BLaER1 treated with 17β-estradiol and CSF1 and Interleukin-3, amounts not matched to agents 10 nM and 100 nM (cell line): Measurements from ENCODE around the gene NUAK2.

Experiments used
- H3K27ac ChIP-seq, 11 experiments: shearing (Covaris generic); formaldehyde crosslinking; 2 replicates each; pipeline ENCODE4 v1.8.1; 2022
- H3K27me3 ChIP-seq, 11 experiments: shearing (Covaris generic); formaldehyde crosslinking; 2 replicates each; pipeline ENCODE4 v1.8.1; 2022
- H3K36me3 ChIP-seq, 11 experiments: shearing (Covaris generic); formaldehyde crosslinking; 2 replicates each; pipeline ENCODE4 v1.8.1; 2022
- H3K4me1 ChIP-seq, 10 experiments: shearing (Covaris generic); formaldehyde crosslinking; 2 replicates each; pipeline ENCODE4 v1.8.1; 2022
- H3K4me2 ChIP-seq, 11 experiments: shearing (Covaris generic); formaldehyde crosslinking; 2 replicates each; pipeline ENCODE4 v1.8.1; 2022
- H3K4me3 ChIP-seq, 10 experiments: shearing (Covaris generic); formaldehyde crosslinking; 2 replicates each; pipeline ENCODE4 v1.8.1; 2022
- H3K9ac ChIP-seq, 11 experiments: shearing (Covaris generic); formaldehyde crosslinking; 2 replicates each; pipeline ENCODE4 v1.8.1; 2022
- H3K9me3 ChIP-seq, 11 experiments: shearing (Covaris generic); formaldehyde crosslinking; replicated peaks in 1 of 11; 2 replicates each; pipeline ENCODE4 v1.8.1; 2022
- H4K20me1 ChIP-seq, 11 experiments: shearing (Covaris generic); formaldehyde crosslinking; 2 replicates each; pipeline ENCODE4 v1.8.1; 2022
- Cebpa-rat ChIP-seq, 11 experiments: shearing (Covaris generic); IDR thresholded peaks; 2 replicates each; pipeline ENCODE4 v1.8.1; 2022

The NUAK2 gene

DNA sequence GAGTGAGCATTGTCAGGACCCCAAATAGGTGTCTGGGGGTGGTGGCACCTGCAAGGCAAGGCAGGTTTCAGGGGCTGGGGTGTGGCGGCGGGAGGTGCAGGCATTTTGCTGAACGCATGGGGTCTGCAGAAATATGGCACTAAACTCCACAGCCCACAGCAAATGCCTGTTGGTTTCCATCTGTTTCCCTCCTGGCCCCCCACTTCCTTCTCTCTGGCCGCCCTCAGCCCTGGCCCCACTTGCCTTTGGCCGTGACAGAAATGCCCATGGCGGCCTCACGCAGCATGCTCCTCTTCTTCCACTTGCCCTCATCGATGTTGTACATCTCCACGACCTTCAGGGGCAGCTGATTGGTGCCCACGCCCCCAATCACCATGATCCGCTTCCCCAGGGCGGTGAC, 21.4 kb upstream of the NUAK2 start:
- H3K4me1 ChIP-seq = peaks cover 0 to 9% (median 3%) of the 10 kb centered on the region in 10 experiments; a peak in 17 of 20 replicates
- no peaks in the 10 kb centered on the region for H3K36me3 ChIP-seq
- peaks cover 0 to 11% (median 0%) of the 10 kb centered on the region in 11 experiments; a peak in 3 of 22 replicates for H4K20me1 ChIP-seq
- no peak overlapping the region for H3K27ac ChIP-seq
- H3K27me3 ChIP-seq = peaks cover 43 to 60% (median 50%) of the 10 kb centered on the region in 11 experiments
- H3K9ac ChIP-seq = no peak overlapping the region
- H3K4me2 ChIP-seq = no peak overlapping the region
- H3K9me3 ChIP-seq = peaks cover 0 to 10% (median 3%) of the 10 kb centered on the region in 11 experiments; a peak in 7 of 22 replicates
- TF ChIP-seq Cebpa-rat (IDR thresholded peaks at IDR 0.05) = no peak
- no peak overlapping the region for H3K4me3 ChIP-seq

GRCh38 chr1:205340676-205341075, 19.1 kb upstream of the NUAK2 start:
- no peak overlapping the region for H3K4me2 ChIP-seq
- H4K20me1 ChIP-seq = peaks cover 0 to 11% (median 0%) of the 10 kb centered on the region in 11 experiments; a peak in 4 of 22 replicates
- no peak overlapping the region for H3K27ac ChIP-seq
- H3K4me1 ChIP-seq = peaks cover 0 to 7% (median 0%) of the 10 kb centered on the region in 10 experiments; a peak in 3 of 20 replicates
- H3K4me3 ChIP-seq = no peak overlapping the region
- H3K36me3 ChIP-seq = no peaks in the 10 kb centered on the region
- H3K27me3 ChIP-seq = peaks cover 38 to 45% (median 40%) of the 10 kb centered on the region in 11 experiments
- H3K9me3 ChIP-seq = peaks cover 0 to 10% (median 3%) of the 10 kb centered on the region in 11 experiments; a peak in 7 of 22 replicates
- TF ChIP-seq Cebpa-rat (IDR thresholded peaks at IDR 0.05) = no peak
- no peak overlapping the region for H3K9ac ChIP-seq

- Histone ChIP-seq H3K4me2 (no peak overlapping the region), H3K27ac (no peak overlapping the region), H3K27me3 (peaks cover 28 to 36% (median 30%) of the 10 kb centered on the region in 11 experiments), H4K20me1 (peaks cover 0 to 11% (median 0%) of the 10 kb centered on the region in 11 experiments; a peak in 4 of 22 replicates), H3K36me3 (no peaks in the 10 kb centered on the region), H3K4me1 (peaks cover 0 to 7% (median 0%) of the 10 kb centered on the region in 10 experiments; a peak in 3 of 20 replicates), H3K9ac (no peak overlapping the region), H3K9me3 (peaks cover 0 to 10% (median 3%) of the 10 kb centered on the region in 11 experiments; a peak in 7 of 22 replicates), H3K4me3 (no peak overlapping the region)
- no peak for TF ChIP-seq Cebpa-rat (IDR thresholded peaks at IDR 0.05)
These were observed 18.2 kb upstream of the NUAK2 start for GRCh38 chr1:205339717-205340116.

DNA sequence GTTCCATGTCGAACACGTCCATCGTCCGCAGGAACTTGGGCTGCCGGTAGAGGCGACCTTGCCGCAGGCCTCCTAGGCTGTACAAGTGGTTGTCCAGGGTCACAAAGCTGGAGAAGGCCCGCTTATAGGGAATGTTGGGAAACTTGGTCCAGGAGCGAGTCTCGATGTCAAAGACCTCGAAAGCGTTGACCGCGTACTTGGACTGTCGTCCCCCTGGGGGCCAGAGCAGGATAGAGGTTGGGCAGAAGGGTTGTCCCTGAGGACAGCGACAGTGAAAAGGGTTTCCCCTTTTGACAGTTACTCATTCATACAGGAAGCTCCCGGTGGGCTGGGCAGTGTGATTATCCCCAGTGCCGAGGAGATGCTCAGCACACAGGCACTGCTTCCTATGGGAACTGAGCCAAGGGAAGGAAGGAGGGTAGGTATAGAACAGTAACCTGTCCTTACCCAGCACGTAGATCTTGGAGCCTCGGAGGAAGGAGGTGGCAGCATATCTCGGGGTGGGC, 17.7 kb upstream of the NUAK2 start:
- H3K4me2 ChIP-seq = no peak overlapping the region
- H3K9me3 ChIP-seq = peaks cover 0 to 10% (median 3%) of the 10 kb centered on the region in 11 experiments; a peak in 7 of 22 replicates
- TF ChIP-seq Cebpa-rat (IDR thresholded peaks at IDR 0.05) = no peak
- peaks cover 0 to 11% (median 0%) of the 10 kb centered on the region in 11 experiments; a peak in 4 of 22 replicates for H4K20me1 ChIP-seq
- H3K27ac ChIP-seq = no peak overlapping the region
- peaks cover 0 to 7% (median 0%) of the 10 kb centered on the region in 10 experiments; a peak in 3 of 20 replicates for H3K4me1 ChIP-seq
- no peaks in the 10 kb centered on the region for H3K36me3 ChIP-seq
- no peak overlapping the region for H3K9ac ChIP-seq
- H3K27me3 ChIP-seq = peaks cover 23 to 31% (median 25%) of the 10 kb centered on the region in 11 experiments
- no peak overlapping the region for H3K4me3 ChIP-seq

DNA sequence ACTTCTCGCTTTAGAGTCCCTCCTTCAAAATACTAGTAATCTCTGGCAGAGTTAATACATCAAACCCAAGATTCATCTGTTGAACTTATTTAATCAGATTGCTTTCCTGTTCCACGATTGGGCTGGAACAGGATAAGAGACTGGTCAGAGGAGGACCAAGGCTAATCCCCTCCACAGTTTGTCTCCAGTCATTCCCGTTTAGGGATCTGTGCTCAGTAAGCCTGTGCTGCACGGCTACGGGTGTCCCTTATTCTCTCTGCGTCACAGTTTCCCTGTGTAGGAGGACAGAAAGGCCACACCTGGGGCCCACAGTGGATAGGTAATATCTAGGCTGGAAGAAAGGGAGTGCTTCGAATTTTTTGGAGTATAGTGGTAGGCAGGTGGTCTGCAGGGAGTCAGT, 16.5 kb upstream of the NUAK2 start:
- Histone ChIP-seq H4K20me1 (peaks cover 0 to 11% (median 0%) of the 10 kb centered on the region in 11 experiments; a peak in 4 of 22 replicates), H3K9me3 (peaks cover 0 to 4% (median 0%) of the 10 kb centered on the region in 11 experiments; a peak in 3 of 22 replicates), H3K27ac (no peak overlapping the region), H3K4me3 (no peak overlapping the region), H3K4me1 (peaks cover 0 to 7% (median 0%) of the 10 kb centered on the region in 10 experiments; a peak in 3 of 20 replicates), H3K4me2 (no peak overlapping the region), H3K27me3 (peaks cover 11 to 19% (median 13%) of the 10 kb centered on the region in 11 experiments), H3K36me3 (no peaks in the 10 kb centered on the region), H3K9ac (no peak overlapping the region)
- TF ChIP-seq Cebpa-rat (IDR thresholded peaks at IDR 0.05) = no peak

DNA sequence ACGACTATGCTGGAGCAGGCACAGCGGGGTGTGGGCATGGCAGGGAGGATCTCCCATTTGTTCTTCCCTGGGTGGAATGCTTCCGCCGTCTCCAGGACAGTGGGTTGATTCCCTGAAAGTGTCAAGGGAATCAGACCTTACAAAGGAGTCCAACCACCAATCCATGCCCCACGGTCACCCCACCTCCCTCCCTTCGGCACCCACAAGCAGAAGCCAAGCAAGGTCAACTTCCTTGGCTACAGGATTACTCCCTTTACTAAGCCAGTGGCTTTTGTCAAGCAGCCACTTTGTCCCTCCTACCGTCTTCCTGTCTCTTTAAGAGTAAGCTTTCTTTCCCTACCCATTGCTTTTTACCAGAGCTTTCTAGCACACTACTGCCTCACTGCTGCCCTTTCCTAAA, 15.9 kb upstream of the NUAK2 start:
- Histone ChIP-seq H3K27me3 (peaks cover 6 to 14% (median 8%) of the 10 kb centered on the region in 11 experiments), H3K4me1 (peaks cover 0 to 7% (median 0%) of the 10 kb centered on the region in 10 experiments; a peak in 3 of 20 replicates), H3K4me3 (no peak overlapping the region), H3K4me2 (no peak overlapping the region), H3K36me3 (no peaks in the 10 kb centered on the region), H3K27ac (no peak overlapping the region), H3K9ac (no peak overlapping the region), H3K9me3 (no peaks in the 10 kb centered on the region), H4K20me1 (peaks cover 0 to 7% (median 0%) of the 10 kb centered on the region in 11 experiments; a peak in 4 of 22 replicates)
- no peak for TF ChIP-seq Cebpa-rat (IDR thresholded peaks at IDR 0.05)

- H3K4me3 ChIP-seq = no peak overlapping the region
- no peak for TF ChIP-seq Cebpa-rat (IDR thresholded peaks at IDR 0.05)
These were observed 14.1 kb upstream of the NUAK2 start for GRCh38 chr1:205335692-205336091.

DNA sequence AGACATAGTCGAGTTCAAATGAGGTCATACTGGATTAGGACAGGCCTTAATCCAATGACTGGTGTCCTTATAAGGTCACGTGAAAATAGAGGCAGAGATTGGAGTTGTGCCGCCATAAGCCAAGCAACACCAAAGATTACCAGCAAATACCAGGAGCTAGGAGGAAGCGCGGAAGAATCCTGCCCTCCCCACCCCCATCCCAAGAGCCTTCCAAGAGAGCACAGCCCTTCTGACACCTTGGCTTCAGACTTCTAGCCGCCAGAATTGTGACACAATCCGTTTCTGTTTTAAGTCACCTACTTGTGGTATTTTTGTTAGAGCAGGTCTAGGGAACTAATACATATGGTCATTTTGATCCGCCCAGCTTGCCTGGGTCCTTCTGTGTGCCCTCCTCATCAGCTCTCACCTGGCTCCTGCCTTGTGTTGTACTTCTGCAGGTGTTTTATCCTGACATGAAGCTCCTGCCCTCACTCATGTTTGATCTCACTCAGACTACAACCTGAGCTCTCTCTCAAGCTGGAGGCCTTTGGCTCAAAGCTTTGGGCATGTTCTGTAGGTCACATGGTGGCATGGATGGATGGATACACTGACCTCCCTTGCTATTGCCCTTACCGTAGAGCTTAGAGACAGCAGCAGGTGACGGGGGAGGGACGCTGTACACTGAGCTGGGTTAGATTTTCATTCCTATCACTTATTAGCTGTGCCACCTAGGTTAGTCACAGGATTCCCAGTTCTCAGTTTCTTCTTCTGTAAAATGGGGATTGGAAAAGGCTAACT, 10.7 kb upstream of the NUAK2 start:
- peaks cover 0 to 5% (median 0%) of the 10 kb centered on the region in 11 experiments; a peak in 1 of 22 replicates for H3K27me3 ChIP-seq

More at GRCh38 chr1:205335692-205336091, 14.1 kb upstream of the NUAK2 start:
- Histone ChIP-seq H3K4me1 (peaks cover 0 to 7% (median 0%) of the 10 kb centered on the region in 10 experiments; a peak in 3 of 20 replicates), H3K36me3 (no peaks in the 10 kb centered on the region), H4K20me1 (peaks cover 0 to 7% (median 0%) of the 10 kb centered on the region in 11 experiments; a peak in 3 of 22 replicates), H3K4me2 (no peak overlapping the region), H3K9me3 (no peaks in the 10 kb centered on the region), H3K27ac (no peak overlapping the region), H3K9ac (no peak overlapping the region), H3K27me3 (no peaks in the 10 kb centered on the region)

DNA sequence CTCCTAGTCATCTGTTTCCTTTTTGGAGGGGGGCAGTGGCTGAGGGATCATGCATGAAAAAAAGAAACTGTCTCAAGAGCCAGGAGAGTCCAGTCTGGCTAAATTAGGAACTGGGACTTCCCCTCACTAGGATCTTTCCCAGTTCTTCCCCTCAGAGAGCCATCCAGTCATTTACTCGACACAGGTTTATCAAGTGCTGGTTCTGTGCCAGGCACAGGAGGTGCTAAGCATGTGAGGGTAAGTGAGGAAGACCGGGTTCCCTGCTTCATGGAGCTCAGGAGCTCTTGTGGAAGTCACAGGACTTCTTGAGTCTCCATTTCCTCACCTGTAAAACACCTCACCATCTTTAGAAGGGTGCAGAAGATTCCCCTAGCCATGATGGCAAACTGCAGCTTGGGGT, 8.6 kb upstream of the NUAK2 start:
- no peak overlapping the region for H3K4me2 ChIP-seq
- no peak for TF ChIP-seq Cebpa-rat (IDR thresholded peaks at IDR 0.05)
- H3K4me3 ChIP-seq = no peak overlapping the region
- no peak overlapping the region for H3K9ac ChIP-seq
- H4K20me1 ChIP-seq = peaks cover 0 to 18% (median 0%) of the 10 kb centered on the region in 11 experiments; a peak in 5 of 22 replicates
- no peak overlapping the region for H3K27ac ChIP-seq
- H3K9me3 ChIP-seq = no peaks in the 10 kb centered on the region
- H3K27me3 ChIP-seq = peaks cover 0 to 9% (median 0%) of the 10 kb centered on the region in 11 experiments; a peak in 7 of 22 replicates
- H3K4me1 ChIP-seq = no peaks in the 10 kb centered on the region
- H3K36me3 ChIP-seq = no peaks in the 10 kb centered on the region

More for the DNA sequence above, 10.7 kb upstream of the NUAK2 start:
- H3K36me3 ChIP-seq = no peaks in the 10 kb centered on the region
- no peak for TF ChIP-seq Cebpa-rat (IDR thresholded peaks at IDR 0.05)
- no peaks in the 10 kb centered on the region for H3K9me3 ChIP-seq
- H3K4me1 ChIP-seq = no peaks in the 10 kb centered on the region
- no peak overlapping the region for H3K4me3 ChIP-seq
- H3K27ac ChIP-seq = no peak overlapping the region
- no peak overlapping the region for H3K9ac ChIP-seq
- peaks cover 0 to 22% (median 0%) of the 10 kb centered on the region in 11 experiments; a peak in 4 of 22 replicates for H4K20me1 ChIP-seq
- no peak overlapping the region for H3K4me2 ChIP-seq
